CD4-positive, alpha-beta T cell treated with Interleukin-4 for 4 hours (primary cell): Measurements from ENCODE around the gene ZXDC.

Experiments used
- DNase-seq: peaks from one replicate; pipeline ENCODE4 v3.0.0-alpha.2; 2020

Gene ZXDC

DNA sequence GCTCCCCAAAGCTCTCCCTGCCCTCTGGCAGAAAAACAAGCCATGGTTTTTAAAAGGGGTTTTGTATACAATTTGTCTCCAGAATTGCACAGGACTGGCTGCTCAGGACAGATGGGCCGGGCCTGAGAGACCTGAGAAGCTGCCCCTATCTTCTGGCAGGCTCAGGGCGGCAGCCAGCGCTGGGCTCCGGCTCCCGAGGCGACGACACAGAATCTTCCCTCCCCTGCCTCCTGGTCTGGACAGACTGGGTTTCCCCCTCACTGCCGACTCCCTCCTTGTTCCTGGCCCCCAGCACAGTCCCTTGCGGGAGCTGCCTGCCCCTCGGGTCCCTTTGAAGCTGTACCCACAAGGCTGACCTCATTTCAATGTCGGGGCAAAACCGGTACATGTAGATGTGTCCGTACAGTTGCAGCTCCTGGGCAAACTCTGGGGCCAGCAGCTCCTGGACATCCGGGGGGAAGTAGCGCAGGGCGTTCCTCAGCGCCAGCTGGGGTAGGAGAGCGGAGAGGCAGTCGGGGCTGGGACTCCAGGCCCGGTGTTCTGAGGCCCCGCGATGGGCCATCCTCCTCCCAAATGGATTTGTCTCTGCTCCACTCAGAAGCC, 34.7 kb upstream of the ZXDC start:
- no peak for DNase-seq

DNA sequence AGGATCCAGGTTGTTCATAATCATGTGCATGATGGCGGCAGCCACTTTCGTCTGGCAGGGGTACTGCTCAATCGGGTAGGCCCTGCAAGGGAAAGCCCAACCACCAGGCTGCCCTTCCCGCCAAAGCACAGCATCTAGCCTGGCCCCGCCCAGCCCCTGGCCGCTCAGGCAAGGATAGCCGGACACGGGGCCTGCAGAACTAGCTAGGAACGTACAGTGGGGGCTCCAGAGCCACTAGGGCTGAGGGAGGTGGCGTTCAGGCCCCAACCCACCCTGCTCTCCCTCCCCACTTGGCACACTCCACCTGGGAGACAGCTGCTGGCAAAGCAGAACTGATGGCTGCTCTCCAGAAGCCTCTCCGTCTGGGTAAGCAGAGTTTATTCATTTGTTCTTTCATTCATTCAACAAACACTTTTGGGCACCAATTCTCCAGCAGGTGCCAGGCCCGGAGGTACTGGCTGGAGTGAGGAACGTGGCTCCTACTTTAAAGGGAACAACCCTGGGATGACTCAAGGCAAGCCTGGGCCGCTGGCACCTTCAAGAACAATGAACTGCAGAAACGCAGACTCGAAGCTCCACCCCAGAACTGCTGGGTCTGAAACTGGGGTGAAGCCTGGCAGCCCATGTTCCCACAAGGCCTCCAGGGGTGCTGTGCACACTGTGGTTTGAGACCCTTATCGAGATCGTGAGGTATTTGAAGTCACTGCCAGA, 34.1 kb upstream of the ZXDC start:
- no peak for DNase-seq

GRCh38 chr3:126508564-126508964, 32.9 kb upstream of the ZXDC start:
- DNase-seq, result no peak

GRCh38 chr3:126507886-126508285, 32.2 kb upstream of the ZXDC start:
- DNase-seq, result no peak

- no peak for DNase-seq
Measured at GRCh38 chr3:126503701-126504100, 28.0 kb upstream of the ZXDC start.

DNA sequence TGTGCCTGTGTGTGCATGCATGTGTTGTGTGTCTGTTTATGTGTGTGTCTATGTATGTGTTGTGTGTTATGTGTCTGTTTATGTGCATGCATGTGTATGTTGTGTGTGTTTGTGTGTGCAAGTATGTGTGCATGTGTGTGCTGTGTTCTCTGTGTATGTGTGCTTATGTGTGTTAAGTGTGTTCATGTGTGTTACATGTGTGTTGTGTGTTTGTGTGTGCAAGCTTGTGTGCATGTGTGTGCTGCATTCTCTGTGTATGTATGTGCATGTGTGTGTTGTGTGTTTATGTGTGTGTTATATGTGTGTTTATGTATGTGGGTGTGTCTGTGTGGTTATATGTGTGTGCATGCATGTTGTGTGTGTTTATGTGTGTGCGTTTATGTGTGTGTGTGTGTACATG, 27.0 kb upstream of the ZXDC start:
- DNase-seq, result no peak

DNA sequence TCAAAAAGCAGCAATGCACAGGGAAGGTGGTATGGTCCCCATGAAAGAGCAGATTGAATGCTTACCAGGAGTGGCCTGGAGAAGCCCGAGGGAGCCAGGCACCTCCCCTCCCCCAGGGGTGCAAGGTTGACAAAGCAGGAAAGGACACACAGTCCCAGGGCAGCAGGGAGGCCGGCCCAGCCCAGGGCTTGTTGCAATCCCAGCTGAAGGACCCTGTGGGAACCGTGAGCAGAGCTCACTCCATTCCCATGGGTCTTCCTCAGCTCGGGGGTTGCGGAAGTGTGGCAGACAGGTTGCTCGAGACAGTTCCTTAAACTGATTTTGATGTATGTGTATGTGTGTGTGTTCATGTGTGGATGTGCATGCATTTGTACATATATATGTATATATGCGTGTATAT, 26.0 kb upstream of the ZXDC start:
- DNase-seq, result no peak

- DNase-seq, result no peak
Measured at GRCh38 chr3:126501054-126501453, 25.4 kb upstream of the ZXDC start.

DNA sequence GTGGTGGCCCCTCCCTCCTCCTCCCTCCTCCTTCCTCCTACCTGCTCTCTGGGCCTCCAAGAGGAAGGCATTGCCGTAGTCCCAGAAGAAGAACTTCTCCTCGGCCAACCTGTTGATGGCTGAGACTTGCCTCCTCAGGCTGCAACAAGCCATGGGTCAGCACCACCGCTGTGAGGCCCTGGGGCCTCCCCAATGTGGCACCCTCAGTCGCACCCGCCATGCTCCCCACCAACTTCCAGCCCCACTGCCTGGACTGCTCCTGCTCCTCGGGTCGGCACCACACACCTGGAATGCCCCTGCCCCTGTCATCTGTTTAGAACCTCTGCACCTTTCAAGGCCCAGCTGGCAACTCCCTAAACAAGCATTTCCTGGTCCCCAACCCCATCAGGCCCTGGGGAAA, 24.3 kb upstream of the ZXDC start:
- DNase-seq, result no peak

- DNase-seq, result no peak
Measured at GRCh38 chr3:126499401-126499800, 23.7 kb upstream of the ZXDC start.

- no peak for DNase-seq
Measured at GRCh38 chr3:126498929-126499328, 23.2 kb upstream of the ZXDC start.

DNA sequence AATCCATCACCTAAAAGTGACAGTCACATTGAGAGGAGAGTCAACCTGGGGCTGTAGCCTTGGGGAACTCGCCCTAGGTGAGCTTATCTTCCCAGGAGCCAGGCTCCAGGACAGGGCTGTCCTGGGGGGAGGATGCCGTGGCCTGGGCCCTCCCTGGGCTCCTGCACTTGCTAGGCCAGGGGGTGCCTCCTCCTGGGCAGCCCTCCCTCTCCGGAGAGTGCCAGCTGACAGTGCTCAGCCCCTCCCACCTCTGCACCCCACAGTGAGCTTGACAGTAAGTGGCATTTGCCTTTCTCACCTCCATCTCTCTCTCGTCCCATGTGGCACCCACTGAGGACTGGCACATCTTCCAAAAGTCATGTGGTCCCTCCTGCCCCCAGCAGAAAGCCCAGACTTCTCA, 22.8 kb upstream of the ZXDC start:
- DNase-seq, result no peak

GRCh38 chr3:126497956-126498355, 22.3 kb upstream of the ZXDC start:
- no peak for DNase-seq

- no peak for DNase-seq
Measured at GRCh38 chr3:126496894-126497850, 21.5 kb upstream of the ZXDC start.

- DNase-seq, result no peak
Measured at GRCh38 chr3:126495786-126496185, 20.1 kb upstream of the ZXDC start.

DNA sequence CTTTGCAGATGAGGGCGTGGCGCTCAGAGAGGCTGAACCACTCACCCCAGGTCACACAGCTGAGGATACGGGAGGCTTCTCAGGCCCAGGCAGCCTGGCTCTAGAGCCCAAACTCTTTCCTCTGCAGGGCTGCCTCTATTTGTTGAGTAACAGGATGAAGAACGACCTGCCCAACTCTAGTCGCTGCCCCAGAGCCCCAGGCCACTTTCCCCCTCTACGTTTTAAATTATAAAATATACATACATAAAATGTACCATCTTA, 19.2 kb upstream of the ZXDC start:
- no peak for DNase-seq

DNA sequence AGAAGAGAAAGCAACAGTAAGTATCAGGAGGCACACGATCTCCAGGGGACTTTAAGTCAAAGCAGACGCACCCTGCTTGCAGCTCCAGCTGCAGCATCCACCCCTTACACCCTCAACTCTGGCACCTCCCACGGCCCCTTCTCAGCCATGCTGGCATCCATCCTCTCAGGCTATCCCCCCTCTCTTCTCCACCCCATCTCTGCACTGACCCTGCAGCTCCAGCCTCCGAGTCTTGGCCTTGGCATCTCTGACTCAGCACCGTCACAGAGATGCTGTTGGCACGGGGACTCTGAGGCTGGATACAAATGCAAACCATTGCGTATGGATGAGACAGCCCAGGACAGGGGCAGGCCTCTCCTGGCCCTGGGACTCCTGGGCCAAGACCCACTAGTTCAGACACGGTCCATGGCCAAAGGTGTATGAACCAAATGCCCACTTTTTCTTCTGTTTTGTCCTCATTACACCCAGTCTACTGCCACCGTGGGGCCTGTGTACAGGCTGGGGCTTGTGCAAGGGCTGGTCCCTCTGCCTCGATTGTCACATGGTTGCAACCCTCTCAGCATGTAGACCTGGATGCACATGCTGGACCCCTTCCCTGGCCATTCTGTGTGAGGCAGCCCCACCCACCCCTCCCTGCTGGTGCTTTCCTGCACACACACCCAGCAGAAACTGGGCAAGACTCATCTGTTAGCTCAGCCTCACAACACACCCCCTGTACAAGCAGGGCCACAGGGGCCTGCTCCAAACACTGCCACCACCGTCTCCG, 18.7 kb upstream of the ZXDC start:
- no peak for DNase-seq

DNA sequence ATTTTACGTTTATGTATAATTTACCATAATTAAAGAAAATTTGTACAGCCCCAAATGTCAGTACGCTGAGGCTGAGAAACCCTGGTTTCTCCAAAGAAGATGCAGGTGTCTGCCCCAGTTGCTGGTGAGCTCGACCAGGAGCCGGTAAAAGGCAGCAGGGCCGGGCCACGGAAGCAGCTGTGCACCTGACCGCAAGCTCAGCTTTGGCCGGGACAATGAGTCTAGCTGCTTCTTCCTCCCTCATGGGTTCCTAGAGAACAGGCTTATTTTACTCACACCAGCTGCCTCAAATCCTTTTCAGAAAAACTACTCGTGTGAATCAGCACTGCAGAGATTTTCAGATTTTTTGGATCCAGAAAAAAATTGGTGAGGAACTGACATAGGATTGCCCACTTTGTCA, 18.0 kb upstream of the ZXDC start:
- DNase-seq, result no peak

- no peak for DNase-seq
Measured at GRCh38 chr3:126493051-126493450, 17.4 kb upstream of the ZXDC start.

- no peak for DNase-seq
Measured at GRCh38 chr3:126491221-126492013, 15.7 kb upstream of the ZXDC start.

- DNase-seq, result no peak
Measured at GRCh38 chr3:126490619-126491018, 14.9 kb upstream of the ZXDC start.

- DNase-seq, result no peak
Measured at GRCh38 chr3:126488886-126489569, 13.3 kb upstream of the ZXDC start.
